DMS79 treated with DMSO at 0.1 percent for 48 hours (cell line): ENCODE measurements around the gene KRT86.

Source experiments
- DNase-seq: peaks from one replicate; lab custom pipeline; 2025; lab: John Stamatoyannopoulos, UW

The KRT86 gene

GRCh38 chr12:52356762-52357580 lies 82.5 kb downstream of the KRT86 start:
- no peak for DNase-seq
